NCI-H2227 treated with DMSO at 0.1 percent for 48 hours (cell line): ENCODE data around the gene CCDC18.
"Not testable (repeated sequence)": the region's sequence is repeated elsewhere in the genome, so short reads cannot be mapped to it uniquely, and the experiment has no call there.

ENCODE experiments used
- DNase-seq: peaks from one replicate; lab custom pipeline; 2025; lab: John Stamatoyannopoulos, UW

The CCDC18 gene

DNA sequence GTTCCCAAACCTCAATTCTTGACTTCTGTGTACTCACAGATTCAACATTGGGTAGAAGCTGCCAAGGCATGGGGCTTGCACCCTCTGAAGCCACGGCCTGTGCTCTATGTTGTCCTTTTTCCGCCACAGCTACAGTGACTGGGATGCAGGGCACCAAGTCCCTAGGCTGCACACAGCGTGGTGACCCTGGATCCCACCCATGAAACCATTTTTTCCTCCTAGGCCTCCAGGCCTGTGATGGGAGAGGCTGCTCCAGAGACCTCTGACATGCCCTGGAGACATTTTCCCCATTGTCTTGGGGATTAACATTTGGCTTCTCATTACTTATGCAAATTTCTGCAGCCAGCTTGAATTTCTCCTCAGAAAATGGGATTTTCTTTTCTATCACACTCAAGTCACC lies 62.7 kb downstream of the CCDC18 start:
- DNase-seq = not testable (repeated sequence)

DNA sequence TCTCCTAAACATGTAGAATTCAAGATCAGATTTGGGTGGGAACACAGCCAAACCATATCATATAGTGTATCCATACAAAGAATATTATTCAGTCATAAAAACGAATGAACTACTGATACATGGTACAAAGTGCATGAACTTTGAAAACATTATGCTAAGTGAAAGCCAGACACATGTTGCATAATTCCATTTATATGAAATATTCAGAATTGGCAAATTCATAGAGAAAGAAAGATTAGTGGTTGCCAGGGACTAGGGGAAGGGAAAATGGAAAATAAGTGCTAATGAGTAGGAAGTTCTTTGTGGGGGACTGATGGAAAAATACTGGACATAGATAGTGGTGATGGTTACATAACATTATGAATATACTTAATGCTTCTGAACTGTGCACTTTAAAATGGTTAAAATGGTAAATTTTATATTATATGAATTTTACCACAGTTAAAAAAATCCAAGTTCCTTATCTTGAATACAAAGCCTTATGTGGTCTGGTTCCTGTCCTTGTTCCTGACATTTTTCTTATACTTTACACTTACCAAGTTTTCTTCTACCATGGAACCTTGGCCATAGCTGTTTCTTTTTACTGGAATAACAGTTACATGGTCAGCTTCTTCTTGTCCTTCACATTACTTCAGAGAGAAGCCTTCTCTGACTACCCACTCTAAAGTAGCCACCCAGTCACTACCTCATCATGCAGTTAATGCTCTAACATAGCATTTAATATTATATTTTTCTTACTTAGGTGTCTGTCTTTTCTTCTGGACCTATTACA lies 64.0 kb downstream of the CCDC18 start:
- DNase-seq = no peak

DNA sequence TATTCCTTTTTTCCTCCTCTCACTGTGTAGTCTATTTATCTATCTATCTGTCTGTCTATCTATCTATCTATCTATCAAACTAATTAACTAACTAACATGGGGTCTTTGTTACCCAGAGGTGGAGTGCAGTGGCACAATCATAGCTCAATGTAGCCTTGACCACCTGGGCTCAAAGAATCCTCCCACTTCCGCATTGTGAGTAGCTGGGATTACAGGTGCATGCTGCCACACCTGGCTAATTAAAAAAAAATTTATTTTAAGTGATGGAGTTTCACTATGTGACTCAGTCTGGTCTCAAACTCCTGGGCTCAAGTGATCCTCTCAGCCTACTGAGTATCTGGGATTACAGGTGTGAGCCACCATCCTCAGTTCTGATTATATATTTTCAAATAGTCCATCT lies 71.4 kb downstream of the CCDC18 start:
- no peak for DNase-seq

DNA sequence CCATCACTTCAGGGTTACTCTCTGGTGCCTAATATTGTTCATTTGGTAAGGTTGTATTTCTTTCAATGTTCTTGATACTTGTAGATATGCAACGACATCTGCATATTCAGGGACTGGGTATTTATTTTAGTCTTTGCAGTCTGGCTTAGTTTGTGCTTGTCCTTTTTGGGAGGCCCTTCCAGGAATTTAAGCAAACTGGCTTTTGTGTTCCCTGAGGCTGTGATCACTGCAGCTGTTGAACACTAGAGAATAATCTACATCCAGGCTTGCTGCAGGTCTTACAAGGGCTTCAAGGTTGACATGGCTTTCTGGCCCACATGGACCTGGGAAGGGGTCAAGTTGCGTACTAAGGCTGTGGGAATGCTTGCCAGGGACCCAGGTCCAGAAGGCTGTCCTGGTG lies 72.1 kb downstream of the CCDC18 start:
- no peak for DNase-seq

DNA sequence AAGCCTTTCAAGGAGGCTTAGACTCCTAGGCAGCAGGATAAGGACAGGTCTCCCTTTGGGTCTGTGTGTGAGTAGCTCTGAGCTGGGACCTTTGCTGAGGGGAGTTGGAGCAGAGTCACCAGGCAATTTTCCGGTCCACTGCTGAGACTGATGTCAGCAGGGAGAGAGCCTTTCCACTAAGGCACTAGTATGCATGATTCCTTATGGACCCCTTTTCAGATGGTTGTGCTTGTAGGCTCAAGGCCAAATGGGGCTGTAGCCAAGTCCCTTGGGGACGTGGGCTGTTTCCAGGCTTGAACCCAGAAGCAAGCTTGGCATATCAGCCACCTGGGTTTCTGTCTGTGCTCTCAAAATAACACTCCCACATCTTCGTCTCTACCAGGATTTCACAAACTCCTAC lies 73.0 kb downstream of the CCDC18 start:
- no peak for DNase-seq

DNA sequence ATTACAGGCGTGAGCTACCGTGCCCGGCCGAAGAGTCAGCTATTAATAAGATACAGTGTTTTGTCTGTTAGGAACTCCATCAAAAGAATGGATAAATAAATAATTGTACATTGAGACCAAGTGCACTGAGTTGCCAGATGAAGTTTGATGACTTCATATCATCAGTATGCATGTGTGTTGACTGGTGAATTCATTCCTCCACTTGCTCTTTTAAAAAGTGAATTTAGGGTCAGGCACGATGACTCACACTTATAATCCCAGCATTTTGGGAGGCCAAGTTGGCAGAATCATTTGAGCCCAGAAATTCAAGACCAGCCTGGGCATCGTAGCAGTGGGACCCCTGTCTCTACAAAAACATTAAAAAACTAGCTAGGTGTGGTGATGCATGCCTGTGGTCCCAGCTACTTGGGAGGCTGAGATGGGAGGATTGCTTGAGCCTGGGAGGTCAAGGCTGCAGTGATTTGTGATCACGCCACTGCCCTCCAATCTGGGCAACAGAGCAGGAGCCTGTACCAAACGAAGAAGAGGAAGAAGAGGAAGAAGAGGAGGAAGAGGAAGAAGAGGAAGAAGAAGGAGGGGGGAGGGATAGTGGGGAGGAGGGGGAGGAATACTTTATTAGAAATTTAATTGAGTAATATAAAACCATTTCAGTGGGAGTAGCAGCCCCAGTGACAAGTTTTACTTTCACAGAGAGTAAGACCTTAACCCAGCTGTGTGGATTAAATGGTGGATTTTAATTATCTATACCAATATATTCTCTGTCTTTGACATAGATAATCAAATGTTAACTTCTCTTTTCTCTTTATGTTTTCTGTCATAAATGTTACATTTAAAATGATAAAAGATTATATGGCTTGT lies 74.9 kb downstream of the CCDC18 start:
- no peak for DNase-seq

DNA sequence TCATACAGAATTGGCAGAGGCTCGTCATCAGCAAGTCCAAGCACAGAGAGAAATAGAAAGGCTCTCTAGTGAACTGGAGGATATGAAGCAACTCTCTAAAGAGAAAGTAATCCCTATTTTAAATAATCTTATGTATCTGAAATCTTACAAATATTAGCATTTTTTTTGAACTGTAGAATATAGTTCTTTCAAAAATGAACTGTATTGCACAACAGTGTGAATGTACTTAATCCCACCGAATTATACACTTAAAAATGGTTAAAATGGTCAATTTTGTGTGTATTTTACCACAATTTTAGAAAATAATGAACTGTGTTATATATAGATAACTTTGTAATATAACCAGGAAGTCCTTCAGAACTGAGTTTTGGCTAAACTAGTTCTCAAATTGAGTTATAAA lies 75.9 kb downstream of the CCDC18 start:
- no peak for DNase-seq

DNA sequence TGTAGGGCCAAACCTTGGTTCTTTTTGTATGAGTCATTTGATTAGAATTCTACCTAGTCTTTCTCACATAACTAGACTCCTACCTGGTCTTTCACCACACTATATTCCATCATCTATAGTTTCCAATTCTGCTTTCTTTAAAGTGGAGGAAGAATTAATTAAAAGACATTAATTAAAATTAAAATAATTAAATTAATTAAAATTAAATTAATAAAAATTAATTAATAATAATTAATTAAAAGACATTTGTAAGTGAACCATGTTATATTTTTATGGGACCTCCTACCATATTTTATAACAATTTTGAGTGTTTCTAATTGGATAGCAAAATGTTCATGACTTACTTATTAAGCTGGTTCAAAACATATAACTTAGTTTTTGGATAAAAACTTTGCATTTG lies 77.4 kb downstream of the CCDC18 start:
- DNase-seq = no peak

DNA sequence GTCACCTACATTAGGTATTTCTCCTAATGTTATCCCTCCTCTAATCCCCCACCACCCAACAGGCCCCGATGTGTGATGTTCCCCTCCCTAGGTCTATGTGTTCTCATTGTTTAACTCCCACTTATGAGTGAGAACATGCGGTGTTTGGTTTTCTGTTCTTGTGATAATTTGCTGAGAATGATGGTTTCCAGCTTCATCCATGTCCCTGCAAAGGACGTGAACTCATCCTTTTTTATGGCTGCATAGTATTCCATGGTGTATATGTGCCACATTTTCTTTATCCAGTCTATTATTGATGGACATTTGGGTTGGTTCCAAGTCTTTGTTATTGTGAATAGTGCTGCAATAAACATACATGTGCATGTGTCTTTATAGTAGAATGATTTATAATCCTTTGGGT lies 80.2 kb downstream of the CCDC18 start:
- not testable (repeated sequence) for DNase-seq

DNA sequence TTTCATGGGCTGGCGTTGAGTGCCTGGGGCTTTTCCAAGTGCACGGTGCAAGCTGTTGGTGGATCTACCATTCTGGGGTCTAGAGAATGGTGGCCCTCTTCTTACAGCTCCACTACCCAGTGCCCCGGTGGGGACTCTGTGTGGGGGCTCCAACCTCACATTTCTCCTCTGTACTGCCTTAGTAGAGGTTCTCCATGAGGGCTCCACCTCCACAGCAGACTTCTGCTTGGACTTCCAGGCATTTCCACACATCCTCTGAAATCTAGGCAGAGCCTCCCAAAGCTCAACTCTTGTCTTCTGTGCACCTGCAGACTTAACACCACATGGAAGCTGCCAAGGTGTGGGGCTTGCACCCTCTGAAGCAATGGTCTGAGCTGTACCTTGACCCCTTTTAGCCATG lies 82.1 kb downstream of the CCDC18 start:
- DNase-seq = no peak

DNA sequence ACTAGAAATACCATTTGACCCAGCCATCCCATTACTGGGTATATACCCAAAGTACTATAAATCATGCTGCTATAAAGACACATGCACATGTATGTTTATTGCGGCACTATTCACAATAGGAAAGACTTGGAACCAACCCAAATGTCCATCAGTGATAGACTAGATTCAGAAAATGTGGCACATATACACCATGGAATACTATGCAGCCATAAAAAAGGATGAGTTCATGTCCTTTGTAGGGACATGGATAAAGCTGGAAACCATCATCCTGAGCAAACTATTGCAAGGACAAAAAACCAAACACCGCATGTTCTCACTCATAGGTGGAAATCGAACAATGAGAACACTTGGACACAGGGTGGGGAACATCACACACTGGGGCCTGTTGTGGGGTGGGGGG lies 88.4 kb downstream of the CCDC18 start:
- DNase-seq = not testable (repeated sequence)

DNA sequence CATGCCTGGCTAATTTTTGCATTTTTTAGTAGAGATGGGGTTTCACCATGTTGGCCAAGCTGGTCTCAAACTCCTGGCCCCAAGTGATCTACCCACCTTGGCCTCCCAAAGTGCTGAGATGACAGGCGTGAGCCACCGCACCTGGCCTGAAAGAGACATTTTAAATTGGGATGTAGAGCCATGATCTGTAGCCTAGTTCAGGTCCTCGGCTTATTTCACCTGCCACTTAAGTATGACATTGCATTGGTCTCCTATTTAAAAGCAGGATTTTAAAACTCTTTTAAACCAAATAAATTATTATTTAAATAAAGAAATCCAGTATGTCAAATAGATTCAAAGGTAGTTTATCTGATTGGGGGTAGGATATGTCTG lies 94.7 kb downstream of the CCDC18 start:
- not testable (repeated sequence) for DNase-seq

DNA sequence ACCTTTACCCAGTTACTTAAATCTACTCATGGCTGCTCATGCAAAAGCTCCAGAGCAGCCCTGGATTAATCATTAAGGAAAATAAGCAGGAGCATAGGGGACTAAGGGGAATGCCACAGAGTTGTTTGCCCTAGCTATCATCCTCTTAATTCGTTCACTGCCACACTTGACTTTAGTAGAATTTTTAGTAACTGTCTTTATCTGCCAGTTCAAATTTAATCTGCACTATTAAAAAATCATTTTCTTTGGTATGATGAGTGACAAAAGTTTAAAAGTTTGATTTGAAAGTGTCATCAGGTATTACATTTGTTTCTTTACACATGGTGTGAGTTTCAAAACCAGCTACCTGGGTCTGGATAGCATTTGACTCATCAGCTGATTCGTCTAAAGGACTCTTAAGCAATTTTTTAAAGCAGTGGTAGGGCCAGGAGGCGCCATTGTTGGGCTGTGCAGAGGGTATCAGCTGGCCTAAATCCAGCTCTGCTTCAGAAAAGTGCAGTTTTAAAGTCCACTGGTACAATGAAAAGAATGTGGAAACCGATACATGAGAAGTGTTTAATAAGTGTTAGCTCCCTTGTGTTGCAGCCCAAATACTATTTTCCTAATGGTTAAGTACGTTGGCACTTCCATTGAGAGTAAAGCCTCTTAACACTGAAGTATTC lies 95.2 kb downstream of the CCDC18 start:
- DNase-seq = no peak

DNA sequence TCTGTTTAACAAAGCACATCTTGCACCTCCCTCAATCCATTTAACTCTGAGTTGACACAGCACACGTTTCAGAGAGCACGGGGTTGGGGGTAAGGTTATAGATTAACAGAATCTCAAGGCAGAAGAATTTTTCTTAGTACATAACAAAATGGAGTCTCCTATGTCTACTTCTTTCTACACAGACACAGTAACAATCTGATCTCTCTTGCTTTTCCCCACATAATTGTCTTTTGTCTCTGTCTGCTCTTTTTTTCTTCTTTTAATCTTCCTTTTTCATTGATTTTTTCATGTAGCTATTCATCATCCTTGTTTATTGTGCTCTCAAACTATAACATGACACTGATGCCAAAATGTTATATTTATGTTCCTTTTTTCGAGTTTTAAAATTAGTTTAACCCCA lies 97.0 kb downstream of the CCDC18 start:
- DNase-seq = not testable (repeated sequence)

DNA sequence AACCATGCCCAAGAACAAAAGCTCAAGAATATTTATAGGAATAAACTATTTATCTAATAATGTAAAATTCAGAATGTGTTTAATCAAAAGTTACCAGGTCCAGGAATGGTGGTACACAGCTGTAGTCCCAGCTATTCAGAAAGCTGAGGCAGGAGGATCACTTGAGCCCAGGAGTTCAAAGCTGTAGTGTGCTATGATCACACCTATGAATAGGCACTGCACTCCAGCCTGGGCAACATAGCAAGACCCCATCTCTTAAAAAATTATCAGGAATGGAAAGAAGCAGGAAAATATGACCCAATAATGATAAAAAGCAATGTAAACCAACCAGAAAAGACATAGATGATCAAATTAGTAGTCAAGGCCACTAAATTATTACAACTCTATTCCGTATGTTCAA lies 103.0 kb downstream of the CCDC18 start:
- DNase-seq = no peak

DNA sequence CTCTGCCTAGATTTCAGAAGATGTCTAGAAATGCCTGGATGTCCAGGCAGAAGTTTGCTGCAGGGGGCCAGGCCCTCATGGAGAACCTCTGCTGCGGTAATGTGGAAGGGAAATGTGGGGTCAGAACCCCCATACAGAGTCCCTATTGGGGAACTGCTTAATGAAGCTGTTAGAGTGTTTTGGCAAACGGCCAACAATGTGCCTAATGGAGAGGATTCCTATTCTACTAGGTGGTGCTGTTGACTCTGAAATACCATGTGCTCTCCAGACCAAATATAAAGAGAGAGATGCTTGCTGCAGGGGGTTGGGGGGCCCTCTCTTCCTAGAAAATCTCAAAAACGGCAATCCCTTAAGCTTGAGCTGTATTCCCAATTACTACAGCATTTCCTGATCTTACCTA lies 108.0 kb downstream of the CCDC18 start:
- no peak for DNase-seq

DNA sequence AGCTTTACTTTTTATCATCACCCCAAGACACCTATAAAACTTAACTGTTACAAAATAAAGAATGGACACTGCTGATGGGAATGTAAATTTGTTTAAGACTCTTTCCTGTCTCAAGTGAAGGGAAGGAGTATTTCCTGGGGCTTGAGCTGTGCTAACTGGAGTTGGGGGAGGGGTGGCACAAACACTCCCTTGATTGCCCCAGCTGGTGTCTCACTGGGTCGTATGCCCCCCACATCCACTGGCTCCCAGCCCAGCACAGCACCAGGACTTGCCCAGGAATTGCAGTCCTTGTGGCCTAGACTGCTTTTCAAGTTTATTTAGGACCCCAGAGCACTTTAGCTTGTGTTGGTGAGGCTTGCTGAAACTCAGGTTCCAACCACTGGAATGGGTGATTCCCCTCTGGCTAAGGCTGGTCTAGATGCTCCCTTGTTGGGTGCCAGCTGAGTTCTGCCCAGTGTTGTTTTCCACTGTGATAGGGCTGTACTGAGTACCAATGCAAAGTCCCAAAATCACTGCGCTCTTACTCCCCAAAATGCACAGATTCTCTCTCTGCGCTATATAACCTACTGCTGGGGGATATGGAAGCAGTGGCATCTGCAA lies 116.1 kb downstream of the CCDC18 start:
- no peak for DNase-seq

DNA sequence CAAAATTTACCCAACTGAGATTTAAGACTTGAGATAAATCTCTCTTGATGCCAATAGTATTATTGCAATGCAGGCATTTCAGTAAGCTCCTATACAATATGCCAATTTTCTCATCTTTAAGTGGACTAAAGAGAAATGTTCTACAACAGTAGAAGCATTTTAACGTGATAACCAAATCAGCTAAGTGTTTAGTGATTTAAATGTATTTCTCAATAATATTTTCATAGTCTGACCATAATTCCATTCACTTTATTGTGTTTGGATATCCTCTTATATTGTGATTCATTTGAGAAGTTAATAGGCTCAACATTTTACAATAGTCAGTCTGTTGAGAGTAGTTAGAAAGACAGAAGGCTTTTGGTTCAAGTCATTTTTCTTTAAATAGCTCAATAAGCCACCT lies 120.6 kb downstream of the CCDC18 start:
- no peak for DNase-seq

DNA sequence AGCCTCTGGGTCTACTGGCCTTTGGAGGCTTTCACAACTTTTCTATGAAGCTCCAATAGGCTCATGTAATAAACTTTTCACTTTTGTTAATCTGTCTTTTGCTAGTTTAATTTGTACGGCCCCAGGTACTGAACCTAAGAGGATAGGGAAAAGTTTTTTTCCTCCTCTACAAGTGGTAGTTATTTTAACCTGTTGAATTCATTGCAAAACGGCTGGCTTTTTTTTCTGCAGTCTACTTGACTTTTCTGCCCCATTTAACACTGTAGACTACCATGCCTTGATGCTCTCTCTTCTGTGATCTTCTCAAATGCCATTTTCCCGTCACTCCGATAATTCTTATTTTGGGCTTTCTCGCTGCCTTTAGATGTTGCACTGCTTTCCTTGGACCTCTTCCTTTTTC lies 121.6 kb downstream of the CCDC18 start:
- no peak for DNase-seq

DNA sequence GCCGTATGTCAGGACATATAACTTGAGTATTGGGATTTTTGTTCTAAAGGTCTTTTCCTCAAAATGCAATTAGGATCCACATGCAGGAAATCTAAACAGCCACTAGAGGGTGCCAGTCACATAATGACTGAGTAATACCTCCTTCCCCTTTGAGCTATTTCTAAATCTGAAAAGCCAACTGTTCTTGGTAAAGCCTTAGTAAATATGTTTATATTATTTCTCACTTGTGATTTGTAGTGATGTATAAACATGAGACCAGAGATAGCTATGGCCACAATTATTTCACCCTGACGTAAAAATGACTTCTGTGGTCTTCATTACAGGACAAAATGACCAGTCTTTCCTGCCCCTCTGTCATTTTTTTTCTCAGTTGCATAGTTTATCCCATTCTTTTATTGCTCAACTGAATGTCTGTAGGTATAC lies 124.2 kb downstream of the CCDC18 start:
- DNase-seq = peak; percentile 42

DNA sequence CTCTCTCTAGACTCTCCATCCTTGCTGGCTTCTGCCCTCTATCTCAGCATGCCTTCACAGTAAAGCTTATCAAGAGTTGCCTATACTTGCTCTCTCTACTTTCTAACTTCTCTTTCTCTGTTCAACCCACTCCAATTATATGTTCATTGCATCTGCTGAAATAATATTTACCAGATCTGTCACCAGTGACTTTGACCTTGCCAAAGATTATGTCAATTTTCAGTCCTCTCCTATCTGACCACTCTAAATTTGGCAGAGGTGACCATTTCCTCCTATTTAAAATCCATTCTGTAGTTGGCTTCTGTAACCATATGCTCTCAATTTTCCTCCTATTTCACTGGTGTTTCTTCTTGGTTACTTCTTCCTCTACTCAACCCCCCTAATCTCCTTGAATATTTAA lies 126.4 kb downstream of the CCDC18 start:
- no peak for DNase-seq

DNA sequence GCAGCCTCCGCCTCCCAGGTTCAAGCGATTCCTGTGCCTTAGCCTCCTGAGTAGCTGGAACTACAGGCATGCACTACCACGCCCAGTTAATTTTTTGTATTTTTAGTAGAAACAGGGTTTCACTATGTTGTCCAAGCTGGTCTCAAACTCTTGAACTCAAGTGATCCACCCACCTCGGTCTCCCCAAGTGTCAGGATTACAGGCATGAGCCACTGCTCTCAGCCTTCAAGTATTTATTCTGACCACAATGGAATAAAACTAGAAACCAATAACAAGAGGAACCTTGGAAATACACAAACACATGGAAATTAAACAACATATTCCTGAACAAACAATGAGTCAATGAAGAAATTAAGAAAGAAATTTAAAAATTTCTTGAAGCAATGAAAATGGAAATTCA lies 132.5 kb downstream of the CCDC18 start:
- DNase-seq = no peak

DNA sequence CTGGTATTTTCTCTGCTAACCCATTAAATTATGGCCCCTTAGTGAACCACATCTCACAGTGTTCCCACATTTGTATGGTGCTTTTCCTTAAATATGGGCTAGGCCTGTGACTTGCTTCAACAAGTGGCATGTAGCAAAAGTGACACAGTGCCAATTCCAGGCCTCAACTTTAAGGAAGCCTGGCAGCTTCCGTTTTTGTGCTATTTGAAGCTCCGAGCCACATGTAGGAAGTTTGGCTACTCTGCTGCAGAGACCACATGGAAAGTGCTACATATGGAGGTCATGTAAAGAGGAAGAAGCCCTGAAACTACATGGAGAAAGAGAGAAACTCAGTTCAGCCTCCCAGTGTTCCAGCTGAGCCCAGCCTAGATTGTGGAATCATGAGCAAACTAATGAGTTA lies 136.7 kb downstream of the CCDC18 start:
- DNase-seq = no peak
